Progenitor cell of endocrine pancreas (in vitro differentiated cells): ENCODE measurements around the gene FUOM. TPM values are rescaled to one million over a fixed set of nuclear protein-coding genes. Genes with fewer than 3 reads are reported as not detected.

Experiments
- DNase-seq: peaks from one replicate; pipeline ENCODE4 v3.0.0; 2021; ENCODE audit warnings: low spot score; ENCODE audit not compliant: unreplicated experiment
- H3K27ac Mint-ChIP-seq: 2 replicates; pipeline ENCODE4 v1.8.0; 2021; ENCODE audit warnings: mild to moderate bottlenecking, moderate library complexity, mixed read lengths
- H3K27me3 Mint-ChIP-seq: 2 replicates; pipeline ENCODE4 v1.8.0; 2021; ENCODE audit warnings: mixed read lengths
- H3K36me3 Mint-ChIP-seq: 2 replicates; pipeline ENCODE4 v1.8.0; 2022; ENCODE audit warnings: mixed read lengths; ENCODE audit not compliant: insufficient read depth
- H3K4me1 Mint-ChIP-seq: 2 replicates; pipeline ENCODE4 v1.8.0; 2021; ENCODE audit warnings: low read depth, mixed read lengths
- H3K4me3 Mint-ChIP-seq: 2 replicates; pipeline ENCODE4 v1.8.0; 2021; ENCODE audit warnings: low read depth, mild to moderate bottlenecking, moderate library complexity, mixed read lengths
- H3K9me3 Mint-ChIP-seq: 2 replicates; pipeline ENCODE4 v1.8.0; 2021; ENCODE audit warnings: low read depth, mixed read lengths
- total RNA-seq: library from RNA; stranded (reverse); gene quantifications from 2 replicates; pipeline ENCODE4 v1.2.1, GENCODE V29; 2021
- TF ChIP-seq, protein P1 (sequence below): fragments of 200-600 bp; sonication (generic); IDR thresholded peaks from one replicate; pipeline ENCODE4 v1.5.0; 2021; ENCODE audit warnings: antibody characterized with exemption, mild to moderate bottlenecking; ENCODE audit not compliant: unreplicated experiment

FUOM gene
- total RNA-seq, 1 donor from 2014 or later: 14.7 TPM

DNA sequence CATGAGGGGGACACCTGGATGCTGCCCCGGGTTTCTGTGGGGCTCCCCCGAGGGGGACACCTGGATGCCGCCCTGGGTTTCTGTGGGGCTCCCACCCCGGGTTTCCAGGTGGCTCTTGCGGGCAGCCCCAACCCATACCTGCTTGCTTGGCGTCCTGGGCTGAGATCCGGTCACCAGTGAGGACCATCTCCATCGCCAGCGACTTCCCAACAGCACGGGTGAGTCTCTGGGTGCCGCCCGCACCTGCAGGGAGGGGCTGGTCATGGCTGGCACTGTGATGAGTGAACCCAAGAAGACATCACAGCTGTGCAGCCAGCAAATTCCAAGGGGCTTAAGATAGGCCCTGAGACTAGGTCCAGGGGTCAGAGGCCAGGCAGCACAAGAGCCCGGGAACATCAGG lies 8.9 kb upstream of the FUOM start:
- Mint-ChIP-seq H3K9me3 (no peaks in the 10 kb centered on the region), H3K36me3 (peaks cover 11% of the 10 kb centered on the region), H3K4me3 (no peak overlapping the region), H3K27ac (no peak overlapping the region), H3K4me1 (no peaks in the 10 kb centered on the region), H3K27me3 (no peaks in the 10 kb centered on the region)
- TF ChIP-seq, protein P1, sequence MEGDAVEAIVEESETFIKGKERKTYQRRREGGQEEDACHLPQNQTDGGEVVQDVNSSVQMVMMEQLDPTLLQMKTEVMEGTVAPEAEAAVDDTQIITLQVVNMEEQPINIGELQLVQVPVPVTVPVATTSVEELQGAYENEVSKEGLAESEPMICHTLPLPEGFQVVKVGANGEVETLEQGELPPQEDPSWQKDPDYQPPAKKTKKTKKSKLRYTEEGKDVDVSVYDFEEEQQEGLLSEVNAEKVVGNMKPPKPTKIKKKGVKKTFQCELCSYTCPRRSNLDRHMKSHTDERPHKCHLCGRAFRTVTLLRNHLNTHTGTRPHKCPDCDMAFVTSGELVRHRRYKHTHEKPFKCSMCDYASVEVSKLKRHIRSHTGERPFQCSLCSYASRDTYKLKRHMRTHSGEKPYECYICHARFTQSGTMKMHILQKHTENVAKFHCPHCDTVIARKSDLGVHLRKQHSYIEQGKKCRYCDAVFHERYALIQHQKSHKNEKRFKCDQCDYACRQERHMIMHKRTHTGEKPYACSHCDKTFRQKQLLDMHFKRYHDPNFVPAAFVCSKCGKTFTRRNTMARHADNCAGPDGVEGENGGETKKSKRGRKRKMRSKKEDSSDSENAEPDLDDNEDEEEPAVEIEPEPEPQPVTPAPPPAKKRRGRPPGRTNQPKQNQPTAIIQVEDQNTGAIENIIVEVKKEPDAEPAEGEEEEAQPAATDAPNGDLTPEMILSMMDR: no peak
- DNase-seq: no peak

DNA sequence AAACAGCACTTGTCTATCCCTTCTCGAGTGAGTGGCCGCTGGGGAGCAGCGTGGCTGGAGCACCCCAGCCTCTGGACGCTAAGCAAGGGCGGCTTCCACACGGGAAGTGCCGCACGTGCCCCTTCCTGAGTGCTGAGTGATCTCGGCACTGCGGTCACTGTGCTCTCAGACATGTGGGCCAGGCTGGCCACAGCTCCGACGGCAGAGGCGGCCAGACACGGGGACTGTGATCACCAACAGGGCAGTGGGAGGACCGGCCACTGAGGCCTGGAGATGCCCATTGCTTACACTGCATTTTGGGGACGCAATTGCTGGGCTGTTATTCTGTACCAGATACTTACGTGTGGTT lies 8.3 kb upstream of the FUOM start:
- Mint-ChIP-seq H3K27ac (no peak overlapping the region), H3K27me3 (no peaks in the 10 kb centered on the region), H3K36me3 (peaks cover 11% of the 10 kb centered on the region), H3K4me3 (no peak overlapping the region), H3K4me1 (no peaks in the 10 kb centered on the region), H3K9me3 (no peaks in the 10 kb centered on the region)
- TF ChIP-seq, protein P1: no peak
- no peak for DNase-seq

DNA sequence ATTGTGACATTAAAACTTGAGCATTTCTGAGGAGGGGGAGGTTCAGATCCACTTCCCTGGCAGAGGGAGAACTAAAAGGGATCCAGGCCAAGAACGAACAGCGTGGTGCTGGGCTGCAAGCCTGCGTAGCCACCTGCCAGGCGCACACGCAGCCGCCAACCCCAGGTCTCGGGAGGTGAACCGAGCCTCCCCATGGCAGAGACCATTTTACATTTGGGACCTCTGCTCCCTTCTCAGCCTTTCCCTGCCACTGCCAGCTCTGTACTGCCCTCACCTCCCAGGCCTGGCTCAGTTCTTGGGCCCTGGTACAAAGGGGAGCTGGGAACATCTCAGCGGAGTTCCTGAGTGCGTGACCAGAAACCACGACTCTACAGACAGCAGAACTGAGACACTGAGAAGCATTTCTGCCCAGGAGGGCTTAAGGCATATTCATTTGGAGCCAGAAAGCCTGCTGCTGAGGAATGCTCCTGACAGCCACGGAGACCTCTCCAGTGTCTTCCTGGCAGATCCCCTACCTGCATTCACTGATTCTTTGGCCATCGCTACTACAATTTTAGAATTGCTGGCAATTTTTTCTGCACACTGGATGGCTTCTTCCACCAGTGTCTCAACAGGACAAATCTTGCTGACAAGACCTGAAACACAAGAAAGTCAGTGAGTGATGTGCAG lies 7.8 kb upstream of the FUOM start:
- Mint-ChIP-seq H3K27me3 (no peaks in the 10 kb centered on the region), H3K27ac (peak overlapping the region; percentile 13), H3K9me3 (no peaks in the 10 kb centered on the region), H3K36me3 (peaks cover 11% of the 10 kb centered on the region), H3K4me3 (no peak overlapping the region), H3K4me1 (no peaks in the 10 kb centered on the region)
- DNase-seq: no peak
- TF ChIP-seq, protein P1: no peak

- Mint-ChIP-seq H3K27ac (peak overlapping the region; percentile 13), H3K27me3 (no peaks in the 10 kb centered on the region), H3K36me3 (peaks cover 11% of the 10 kb centered on the region), H3K4me1 (peaks cover 5% of the 10 kb centered on the region), H3K4me3 (no peak overlapping the region), H3K9me3 (no peaks in the 10 kb centered on the region)
- TF ChIP-seq, protein P1: no peak
- no peak for DNase-seq
These were observed 7.0 kb upstream of the FUOM start for GRCh38 chr10:133364645-133365431.

DNA sequence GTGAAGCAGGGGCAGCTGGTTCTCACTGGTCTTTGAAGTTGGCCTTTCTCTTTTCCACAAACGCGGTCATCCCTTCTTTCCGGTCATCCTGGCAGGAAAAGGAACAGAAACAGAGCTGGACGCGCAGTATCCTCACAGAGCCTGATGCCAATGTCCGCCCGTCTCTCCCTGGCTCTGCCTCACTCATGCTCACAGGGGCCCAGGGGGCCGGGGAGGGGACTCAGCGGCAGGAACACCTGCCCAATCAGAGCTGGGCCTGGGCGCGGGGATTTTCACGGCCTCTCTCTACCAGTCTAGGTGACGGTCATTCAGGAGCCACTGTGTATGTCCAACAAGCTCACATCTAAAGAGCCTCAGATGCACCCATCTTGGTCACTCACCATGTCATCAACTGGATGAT lies 5.0 kb upstream of the FUOM start:
- Mint-ChIP-seq H3K36me3 (peaks cover 8% of the 10 kb centered on the region), H3K4me3 (no peak overlapping the region), H3K4me1 (peaks cover 6% of the 10 kb centered on the region), H3K9me3 (no peaks in the 10 kb centered on the region), H3K27me3 (no peaks in the 10 kb centered on the region), H3K27ac (no peak overlapping the region)
- TF ChIP-seq, protein P1: no peak
- no peak for DNase-seq
